Esophagus muscularis mucosa (tissue), 4 donors: ENCODE results near the gene MBNL1.

Experiments
- EP300 ChIP-seq: sonication (generic); formaldehyde crosslinking; IDR thresholded peaks from one replicate; pipeline ENCODE4 v1.6.1; 2017; ENCODE audit warnings: antibody characterized with exemption
- POLR2A ChIP-seq: fragments of 450-650 bp; IDR thresholded peaks from one replicate; pipeline ENCODE4 v1.6.1; 2017; ENCODE audit warnings: antibody characterized with exemption, moderate library complexity, mild to moderate bottlenecking, low read depth
- POLR2AphosphoS5 ChIP-seq, 2 donors: sonication (generic); formaldehyde crosslinking; IDR thresholded peaks; one replicate each; pipeline ENCODE4 v1.6.1; 2017; ENCODE audit warnings: antibody characterized with exemption in 2 of 2
- TF ChIP-seq, protein P1 (sequence below), 3 experiments: fragments of 200-600 bp in 2 of 3; fragments of 450-650 bp in 1 of 3; sonication (generic) in 2 of 3; IDR thresholded peaks; one replicate each; pipeline ENCODE4 v1.5.1; 2017 to 2019; ENCODE audit warnings: antibody characterized with exemption in 3 of 3, mild to moderate bottlenecking in 2 of 3, moderate library complexity in 1 of 3

- TF ChIP-seq, protein P1, sequence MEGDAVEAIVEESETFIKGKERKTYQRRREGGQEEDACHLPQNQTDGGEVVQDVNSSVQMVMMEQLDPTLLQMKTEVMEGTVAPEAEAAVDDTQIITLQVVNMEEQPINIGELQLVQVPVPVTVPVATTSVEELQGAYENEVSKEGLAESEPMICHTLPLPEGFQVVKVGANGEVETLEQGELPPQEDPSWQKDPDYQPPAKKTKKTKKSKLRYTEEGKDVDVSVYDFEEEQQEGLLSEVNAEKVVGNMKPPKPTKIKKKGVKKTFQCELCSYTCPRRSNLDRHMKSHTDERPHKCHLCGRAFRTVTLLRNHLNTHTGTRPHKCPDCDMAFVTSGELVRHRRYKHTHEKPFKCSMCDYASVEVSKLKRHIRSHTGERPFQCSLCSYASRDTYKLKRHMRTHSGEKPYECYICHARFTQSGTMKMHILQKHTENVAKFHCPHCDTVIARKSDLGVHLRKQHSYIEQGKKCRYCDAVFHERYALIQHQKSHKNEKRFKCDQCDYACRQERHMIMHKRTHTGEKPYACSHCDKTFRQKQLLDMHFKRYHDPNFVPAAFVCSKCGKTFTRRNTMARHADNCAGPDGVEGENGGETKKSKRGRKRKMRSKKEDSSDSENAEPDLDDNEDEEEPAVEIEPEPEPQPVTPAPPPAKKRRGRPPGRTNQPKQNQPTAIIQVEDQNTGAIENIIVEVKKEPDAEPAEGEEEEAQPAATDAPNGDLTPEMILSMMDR (IDR thresholded peaks at IDR 0.05), result no peak
- TF ChIP-seq EP300, result no peak
- TF ChIP-seq POLR2A, result no peak
- TF ChIP-seq POLR2AphosphoS5 (IDR thresholded peaks at IDR 0.05), result no peak
These were observed 22.5 kb downstream of the MBNL1 start for GRCh38 chr3:152291238-152291637.
